ENCODE results near the gene DIAPH2. TPM values are rescaled to one million over a fixed set of nuclear protein-coding genes. Genes with fewer than 3 reads are reported as not detected.

DIAPH2 gene
- total RNA-seq, 2 experiments from 2014 or later = 10.0 to 10.6 TPM

- Mint-ChIP-seq H3K4me1 (ENCODE audit: low read depth) (peaks cover 5% of the 10 kb centered on the region), H3K27ac (no peak overlapping the region), H3K4me3 (no peak overlapping the region), H3K27me3 (no peaks in the 10 kb centered on the region), H3K36me3 (no peaks in the 10 kb centered on the region), H3K9me3 (no peaks in the 10 kb centered on the region)
- ChIA-PET POLR2A (no interaction called here), CTCF (no interaction called here)
- no peak for DNase-seq
- intact Hi-C loops (cut with micrococcal nuclease) = loop anchor here (2.0 to 10.0 kb wide), 2 partner anchors 15 to 361 kb away; partner anchors contain the start of gene DIAPH2
Observed at GRCh38 chrX:97045470-97045869, 360.8 kb downstream of the DIAPH2 start.

GRCh38 chrX:97046867-97047266, 362.2 kb downstream of the DIAPH2 start:
- Mint-ChIP-seq H3K36me3 (no peaks in the 10 kb centered on the region), H3K4me3 (no peak overlapping the region), H3K9me3 (no peaks in the 10 kb centered on the region), H3K27me3 (no peaks in the 10 kb centered on the region), H3K4me1 (ENCODE audit: low read depth) (peaks cover 6% of the 10 kb centered on the region), H3K27ac (no peak overlapping the region)
- ChIA-PET POLR2A (no interaction called here), CTCF (no interaction called here)
- no peak for DNase-seq
- intact Hi-C loops (cut with micrococcal nuclease) = loop anchor here (10.0 kb wide), 1 partner anchor 362 kb away; the partner anchor contains the start of gene DIAPH2

- H3K36me3 Mint-ChIP-seq = no peaks in the 10 kb centered on the region
- ChIA-PET POLR2A (no interaction called here), CTCF (no interaction called here)
- no peak overlapping the region for H3K27ac Mint-ChIP-seq
- intact Hi-C loops (cut with micrococcal nuclease) = no loop called here
- peaks cover 6% of the 10 kb centered on the region for H3K4me1 Mint-ChIP-seq (ENCODE audit: low read depth)
- H3K9me3 Mint-ChIP-seq = no peaks in the 10 kb centered on the region
- DNase-seq = no peak
- no peaks in the 10 kb centered on the region for H3K27me3 Mint-ChIP-seq
- H3K4me3 Mint-ChIP-seq = no peak overlapping the region
Observed at GRCh38 chrX:97050392-97050791, 365.8 kb downstream of the DIAPH2 start.

- ChIA-PET CTCF (no interaction called here), POLR2A (no interaction called here)
- Mint-ChIP-seq H3K4me1 (ENCODE audit: low read depth) (no peaks in the 10 kb centered on the region), H3K27me3 (no peaks in the 10 kb centered on the region), H3K4me3 (no peak overlapping the region), H3K36me3 (no peaks in the 10 kb centered on the region), H3K27ac (no peak overlapping the region), H3K9me3 (no peaks in the 10 kb centered on the region)
- intact Hi-C loops (cut with micrococcal nuclease) = no loop called here
- DNase-seq = no peak
Observed at GRCh38 chrX:97057349-97057909, 372.8 kb downstream of the DIAPH2 start.

- Mint-ChIP-seq H3K4me3 (no peak overlapping the region), H3K27me3 (no peaks in the 10 kb centered on the region), H3K4me1 (ENCODE audit: low read depth) (no peaks in the 10 kb centered on the region), H3K36me3 (no peaks in the 10 kb centered on the region), H3K27ac (no peak overlapping the region), H3K9me3 (no peaks in the 10 kb centered on the region)
- intact Hi-C loops (cut with micrococcal nuclease) = no loop called here
- ChIA-PET CTCF (no interaction called here), POLR2A (no interaction called here)
- DNase-seq = no peak
Observed at GRCh38 chrX:97060020-97060419, 375.4 kb downstream of the DIAPH2 start.

- DNase-seq = no peak
- no peak overlapping the region for H3K4me3 Mint-ChIP-seq
- H3K27ac Mint-ChIP-seq = no peak overlapping the region
- intact Hi-C loops (cut with micrococcal nuclease) = no loop called here
- no peaks in the 10 kb centered on the region for H3K36me3 Mint-ChIP-seq
- ChIA-PET POLR2A (no interaction called here), CTCF (no interaction called here)
- no peaks in the 10 kb centered on the region for H3K4me1 Mint-ChIP-seq (ENCODE audit: low read depth)
- no peaks in the 10 kb centered on the region for H3K27me3 Mint-ChIP-seq
- H3K9me3 Mint-ChIP-seq = no peaks in the 10 kb centered on the region
Observed at GRCh38 chrX:97065066-97065465, 380.4 kb downstream of the DIAPH2 start.

- Mint-ChIP-seq H3K36me3 (no peaks in the 10 kb centered on the region), H3K4me1 (ENCODE audit: low read depth) (no peaks in the 10 kb centered on the region), H3K27ac (no peak overlapping the region), H3K4me3 (no peak overlapping the region), H3K27me3 (no peaks in the 10 kb centered on the region), H3K9me3 (no peaks in the 10 kb centered on the region)
- ChIA-PET POLR2A (no interaction called here), CTCF (no interaction called here)
- DNase-seq = no peak
- intact Hi-C loops (cut with micrococcal nuclease) = no loop called here
Observed at GRCh38 chrX:97065973-97066372, 381.3 kb downstream of the DIAPH2 start.

GRCh38 chrX:97066381-97066780, 381.7 kb downstream of the DIAPH2 start:
- Mint-ChIP-seq H3K4me1 (ENCODE audit: low read depth) (no peaks in the 10 kb centered on the region), H3K27me3 (no peaks in the 10 kb centered on the region), H3K9me3 (no peaks in the 10 kb centered on the region), H3K4me3 (no peak overlapping the region), H3K36me3 (no peaks in the 10 kb centered on the region), H3K27ac (no peak overlapping the region)
- no peak for DNase-seq
- ChIA-PET POLR2A (no interaction called here), CTCF (no interaction called here)
- intact Hi-C loops (cut with micrococcal nuclease) = no loop called here

- H3K9me3 Mint-ChIP-seq = no peaks in the 10 kb centered on the region
- H3K27ac Mint-ChIP-seq = no peak overlapping the region
- H3K4me3 Mint-ChIP-seq = no peak overlapping the region
- DNase-seq = no peak
- peaks cover 3% of the 10 kb centered on the region for H3K36me3 Mint-ChIP-seq
- intact Hi-C loops (cut with micrococcal nuclease) = no loop called here
- H3K4me1 Mint-ChIP-seq (ENCODE audit: low read depth) = no peaks in the 10 kb centered on the region
- no peaks in the 10 kb centered on the region for H3K27me3 Mint-ChIP-seq
- CTCF ChIA-PET = no interaction called here
- POLR2A ChIA-PET = no interaction called here
Observed at GRCh38 chrX:97070346-97070745, 385.7 kb downstream of the DIAPH2 start.

- CTCF ChIA-PET = no interaction called here
- H3K4me3 Mint-ChIP-seq = no peak overlapping the region
- no peaks in the 10 kb centered on the region for H3K4me1 Mint-ChIP-seq (ENCODE audit: low read depth)
- peaks cover 6% of the 10 kb centered on the region for H3K36me3 Mint-ChIP-seq
- H3K9me3 Mint-ChIP-seq = no peaks in the 10 kb centered on the region
- intact Hi-C loops (cut with micrococcal nuclease) = no loop called here
- no peaks in the 10 kb centered on the region for H3K27me3 Mint-ChIP-seq
- no peak overlapping the region for H3K27ac Mint-ChIP-seq
- DNase-seq = no peak
- POLR2A ChIA-PET = no interaction called here
Observed at GRCh38 chrX:97074400-97074799, 389.8 kb downstream of the DIAPH2 start.

GRCh38 chrX:97089116-97089515, 404.5 kb downstream of the DIAPH2 start:
- Mint-ChIP-seq H3K27me3 (no peaks in the 10 kb centered on the region), H3K4me3 (no peak overlapping the region), H3K36me3 (peaks cover 2% of the 10 kb centered on the region), H3K4me1 (ENCODE audit: low read depth) (no peaks in the 10 kb centered on the region), H3K27ac (no peak overlapping the region), H3K9me3 (no peaks in the 10 kb centered on the region)
- intact Hi-C loops (cut with micrococcal nuclease) = no loop called here
- ChIA-PET CTCF (no interaction called here), POLR2A (no interaction called here)
- DNase-seq = no peak

- intact Hi-C loops (cut with micrococcal nuclease) = no loop called here
- no peaks in the 10 kb centered on the region for H3K4me1 Mint-ChIP-seq (ENCODE audit: low read depth)
- ChIA-PET CTCF (no interaction called here), POLR2A (no interaction called here)
- H3K27ac Mint-ChIP-seq = no peak overlapping the region
- H3K4me3 Mint-ChIP-seq = no peak overlapping the region
- no peak for DNase-seq
- H3K27me3 Mint-ChIP-seq = no peaks in the 10 kb centered on the region
- H3K36me3 Mint-ChIP-seq = peaks cover 3% of the 10 kb centered on the region
- no peaks in the 10 kb centered on the region for H3K9me3 Mint-ChIP-seq
Observed at GRCh38 chrX:97096385-97096784, 411.7 kb downstream of the DIAPH2 start.

- H3K4me3 Mint-ChIP-seq = no peak overlapping the region
- no peaks in the 10 kb centered on the region for H3K4me1 Mint-ChIP-seq (ENCODE audit: low read depth)
- H3K9me3 Mint-ChIP-seq = no peaks in the 10 kb centered on the region
- no peak for DNase-seq
- POLR2A ChIA-PET = no interaction called here
- CTCF ChIA-PET = no interaction called here
- H3K27me3 Mint-ChIP-seq = no peaks in the 10 kb centered on the region
- intact Hi-C loops (cut with micrococcal nuclease) = no loop called here
- peaks cover 2% of the 10 kb centered on the region for H3K36me3 Mint-ChIP-seq
- no peak overlapping the region for H3K27ac Mint-ChIP-seq
Observed at GRCh38 chrX:97102938-97103337, 418.3 kb downstream of the DIAPH2 start.

GRCh38 chrX:97109730-97110129, 425.1 kb downstream of the DIAPH2 start:
- Mint-ChIP-seq H3K27ac (no peak overlapping the region), H3K27me3 (no peaks in the 10 kb centered on the region), H3K4me1 (ENCODE audit: low read depth) (no peaks in the 10 kb centered on the region), H3K4me3 (no peak overlapping the region), H3K9me3 (no peaks in the 10 kb centered on the region), H3K36me3 (no peaks in the 10 kb centered on the region)
- no peak for DNase-seq
- POLR2A ChIA-PET = no interaction called here
- intact Hi-C loops (cut with micrococcal nuclease) = no loop called here
- CTCF ChIA-PET = no interaction called here

Data from activated CD4-positive, alpha-beta memory T cell treated with anti-CD3 and anti-CD28 coated beads for 36 hours (primary cell).